Mammary epithelial cell (primary cell): ENCODE measurements around the gene CAMK1.

ENCODE experiments used
- EZH2 ChIP-seq: IDR thresholded peaks from 2 replicates; pipeline ENCODE4 v1.6.1; 2012; ENCODE audit warnings: low read length, inconsistent platforms, borderline replicate concordance
- TF ChIP-seq, protein P1 (sequence below), 2 donors: IDR thresholded peaks in 1 of 2; conservative IDR thresholded peaks in 1 of 2; 2 replicates each; pipeline ENCODE4 v1.5.1; 2011 to 2012; ENCODE audit warnings: inconsistent platforms in 2 of 2, low read length in 2 of 2, mild to moderate bottlenecking in 2 of 2, control low read depth in 1 of 2, low read depth in 1 of 2; ENCODE audit not compliant: insufficient read depth in 1 of 2; ENCODE audit errors: extremely low read depth in 1 of 2

- TF ChIP-seq, protein P1, sequence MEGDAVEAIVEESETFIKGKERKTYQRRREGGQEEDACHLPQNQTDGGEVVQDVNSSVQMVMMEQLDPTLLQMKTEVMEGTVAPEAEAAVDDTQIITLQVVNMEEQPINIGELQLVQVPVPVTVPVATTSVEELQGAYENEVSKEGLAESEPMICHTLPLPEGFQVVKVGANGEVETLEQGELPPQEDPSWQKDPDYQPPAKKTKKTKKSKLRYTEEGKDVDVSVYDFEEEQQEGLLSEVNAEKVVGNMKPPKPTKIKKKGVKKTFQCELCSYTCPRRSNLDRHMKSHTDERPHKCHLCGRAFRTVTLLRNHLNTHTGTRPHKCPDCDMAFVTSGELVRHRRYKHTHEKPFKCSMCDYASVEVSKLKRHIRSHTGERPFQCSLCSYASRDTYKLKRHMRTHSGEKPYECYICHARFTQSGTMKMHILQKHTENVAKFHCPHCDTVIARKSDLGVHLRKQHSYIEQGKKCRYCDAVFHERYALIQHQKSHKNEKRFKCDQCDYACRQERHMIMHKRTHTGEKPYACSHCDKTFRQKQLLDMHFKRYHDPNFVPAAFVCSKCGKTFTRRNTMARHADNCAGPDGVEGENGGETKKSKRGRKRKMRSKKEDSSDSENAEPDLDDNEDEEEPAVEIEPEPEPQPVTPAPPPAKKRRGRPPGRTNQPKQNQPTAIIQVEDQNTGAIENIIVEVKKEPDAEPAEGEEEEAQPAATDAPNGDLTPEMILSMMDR (conservative IDR thresholded peaks at IDR 0.05 in 1 of 2, IDR thresholded peaks at IDR 0.05 in 1 of 2; ENCODE audit: extremely low read depth in 1 of 2, insufficient read depth in 1 of 2, low read depth in 1 of 2, low read length in 2 of 2) = peak; percentile 34
- TF ChIP-seq EZH2 = no peak
Measured at GRCh38 chr3:9808345-9809037, 38.7 kb upstream of the CAMK1 start.
